ENCODE data around the gene TMEM179.

GRCh38 chr14:104585966-104586697 lies 18.4 kb downstream of the TMEM179 start:
- TF ChIP-seq CTCF (IDR thresholded peaks at IDR 0.05; ENCODE audit: low read depth, low read length, poor library complexity, severe bottlenecking) (no peak), EZH2phosphoT487 (IDR thresholded peaks at IDR 0.05; ENCODE audit: borderline replicate concordance, low read length) (no peak)

Data from DOHH2 (cell line).